ENCODE data around the gene DLD.

DLD gene

DNA sequence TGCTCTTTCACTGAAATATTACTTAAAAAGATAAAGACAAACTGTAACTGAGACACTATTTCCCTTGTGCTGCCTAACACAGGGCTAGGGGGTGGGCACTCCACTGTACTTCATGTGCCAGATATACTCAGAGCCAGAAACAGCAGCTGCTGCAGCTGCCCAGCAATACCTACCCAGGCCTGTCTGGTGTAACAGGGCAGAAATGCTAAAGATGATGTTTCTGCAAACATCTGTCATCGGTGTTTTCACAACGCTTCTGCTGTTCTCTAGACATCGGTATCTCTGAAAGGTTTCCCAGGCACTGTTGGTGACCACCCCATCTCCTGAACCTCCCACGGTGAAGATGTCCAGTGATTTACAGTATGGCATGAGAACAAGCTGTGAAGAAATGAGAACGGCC, 69.3 kb downstream of the DLD start:
- no peaks in the 10 kb centered on the region for H4K20me1 ChIP-seq (ENCODE audit: insufficient read depth, low read length)
- DNase-seq (no peak), ATAC-seq (ENCODE audit: insufficient read depth, low read depth) (no peak)
- no peak overlapping the region for H3K4me2 ChIP-seq (ENCODE audit: insufficient read depth, low read length)
- no peak overlapping the region for H2AFZ ChIP-seq (ENCODE audit: low read depth, low read length)
- H3K4me1 ChIP-seq (ENCODE audit: insufficient read depth, low read length), result no peaks in the 10 kb centered on the region
- H3K9ac ChIP-seq (ENCODE audit: low read depth, low read length), result no peak overlapping the region
- no peak overlapping the region for H3K27ac ChIP-seq (ENCODE audit: low read length)
- no peak overlapping the region for H3K4me3 ChIP-seq (ENCODE audit: low read depth in 1 of 2, low read length in 2 of 2)
- no peaks in the 10 kb centered on the region for H3K36me3 ChIP-seq (ENCODE audit: insufficient read depth, low read length)
- no peaks in the 10 kb centered on the region for H3K79me2 ChIP-seq (ENCODE audit: insufficient read depth, low read length)
- no peaks in the 10 kb centered on the region for H3K9me3 ChIP-seq (ENCODE audit: insufficient read depth, low read length, severe bottlenecking)
- peaks cover 18% of the 10 kb centered on the region for H3K27me3 ChIP-seq (ENCODE audit: insufficient read depth, low read length, poor library complexity)
- TF ChIP-seq, protein P1, sequence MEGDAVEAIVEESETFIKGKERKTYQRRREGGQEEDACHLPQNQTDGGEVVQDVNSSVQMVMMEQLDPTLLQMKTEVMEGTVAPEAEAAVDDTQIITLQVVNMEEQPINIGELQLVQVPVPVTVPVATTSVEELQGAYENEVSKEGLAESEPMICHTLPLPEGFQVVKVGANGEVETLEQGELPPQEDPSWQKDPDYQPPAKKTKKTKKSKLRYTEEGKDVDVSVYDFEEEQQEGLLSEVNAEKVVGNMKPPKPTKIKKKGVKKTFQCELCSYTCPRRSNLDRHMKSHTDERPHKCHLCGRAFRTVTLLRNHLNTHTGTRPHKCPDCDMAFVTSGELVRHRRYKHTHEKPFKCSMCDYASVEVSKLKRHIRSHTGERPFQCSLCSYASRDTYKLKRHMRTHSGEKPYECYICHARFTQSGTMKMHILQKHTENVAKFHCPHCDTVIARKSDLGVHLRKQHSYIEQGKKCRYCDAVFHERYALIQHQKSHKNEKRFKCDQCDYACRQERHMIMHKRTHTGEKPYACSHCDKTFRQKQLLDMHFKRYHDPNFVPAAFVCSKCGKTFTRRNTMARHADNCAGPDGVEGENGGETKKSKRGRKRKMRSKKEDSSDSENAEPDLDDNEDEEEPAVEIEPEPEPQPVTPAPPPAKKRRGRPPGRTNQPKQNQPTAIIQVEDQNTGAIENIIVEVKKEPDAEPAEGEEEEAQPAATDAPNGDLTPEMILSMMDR (IDR thresholded peaks at IDR 0.05; ENCODE audit: borderline replicate concordance, extremely low read depth, low read length, poor library complexity, severe bottlenecking), result no peak
- TF ChIP-seq EZH2 (IDR thresholded peaks at IDR 0.05; ENCODE audit: borderline replicate concordance, low read depth, low read length, severe bottlenecking), result no peak

DNA sequence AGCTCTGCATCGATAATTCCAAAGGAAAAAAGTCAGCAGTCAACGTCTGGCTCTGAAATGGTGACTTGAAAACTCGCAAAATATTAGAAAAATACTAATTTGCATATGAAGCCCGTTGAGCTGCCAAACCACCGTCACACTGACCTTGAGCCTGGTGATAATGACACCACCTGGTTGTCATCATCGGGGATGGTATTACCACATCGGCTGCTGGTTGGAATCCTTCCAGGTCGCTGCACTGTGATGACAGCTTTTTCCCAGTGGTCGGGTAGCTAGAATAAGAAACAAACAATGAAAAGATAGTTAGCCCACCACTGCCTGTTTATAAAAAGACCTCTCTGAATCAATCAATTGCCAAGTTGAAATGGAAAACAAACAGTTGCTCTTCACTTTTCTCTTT, 70.4 kb downstream of the DLD start:
- no peaks in the 10 kb centered on the region for H4K20me1 ChIP-seq (ENCODE audit: insufficient read depth, low read length)
- H3K4me3 ChIP-seq (ENCODE audit: low read depth in 1 of 2, low read length in 2 of 2), result no peak overlapping the region
- TF ChIP-seq, protein P1 (IDR thresholded peaks at IDR 0.05; ENCODE audit: borderline replicate concordance, extremely low read depth, low read length, poor library complexity, severe bottlenecking), result no peak
- TF ChIP-seq EZH2 (IDR thresholded peaks at IDR 0.05; ENCODE audit: borderline replicate concordance, low read depth, low read length, severe bottlenecking), result no peak
- no peak overlapping the region for H2AFZ ChIP-seq (ENCODE audit: low read depth, low read length)
- H3K79me2 ChIP-seq (ENCODE audit: insufficient read depth, low read length), result no peaks in the 10 kb centered on the region
- no peaks in the 10 kb centered on the region for H3K9me3 ChIP-seq (ENCODE audit: insufficient read depth, low read length, severe bottlenecking)
- ATAC-seq (ENCODE audit: insufficient read depth, low read depth) (no peak), DNase-seq (no peak)
- H3K9ac ChIP-seq (ENCODE audit: low read depth, low read length), result no peak overlapping the region
- H3K27ac ChIP-seq (ENCODE audit: low read length), result no peak overlapping the region
- H3K36me3 ChIP-seq (ENCODE audit: insufficient read depth, low read length), result no peaks in the 10 kb centered on the region
- peaks cover 18% of the 10 kb centered on the region for H3K27me3 ChIP-seq (ENCODE audit: insufficient read depth, low read length, poor library complexity)
- H3K4me2 ChIP-seq (ENCODE audit: insufficient read depth, low read length), result no peak overlapping the region
- no peaks in the 10 kb centered on the region for H3K4me1 ChIP-seq (ENCODE audit: insufficient read depth, low read length)

DNA sequence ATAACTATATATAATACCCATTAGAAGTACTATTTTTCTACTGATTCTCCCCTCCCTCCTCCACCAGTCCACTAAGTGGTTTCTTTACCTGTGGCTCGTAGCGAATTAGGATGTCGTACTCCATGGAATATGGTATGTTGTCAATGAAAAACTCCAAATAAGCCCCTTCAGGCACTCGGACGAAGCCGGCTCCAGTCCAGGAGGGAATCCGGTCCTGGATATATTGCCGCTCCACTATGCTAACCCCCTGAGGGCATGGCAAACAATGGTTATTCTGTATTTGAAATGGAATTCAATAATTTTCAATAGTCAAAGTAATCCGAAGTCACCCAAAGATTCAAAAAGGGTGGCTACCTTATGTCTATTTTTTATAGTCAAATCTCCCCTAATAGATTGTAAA, 71.8 kb downstream of the DLD start:
- DNase-seq (no peak), ATAC-seq (ENCODE audit: insufficient read depth, low read depth) (no peak)
- Histone ChIP-seq H3K79me2 (ENCODE audit: insufficient read depth, low read length) (no peaks in the 10 kb centered on the region), H3K36me3 (ENCODE audit: insufficient read depth, low read length) (no peaks in the 10 kb centered on the region), H3K9ac (ENCODE audit: low read depth, low read length) (no peak overlapping the region), H3K27ac (ENCODE audit: low read length) (no peak overlapping the region), H3K4me1 (ENCODE audit: insufficient read depth, low read length) (no peaks in the 10 kb centered on the region), H3K4me3 (ENCODE audit: low read depth in 1 of 2, low read length in 2 of 2) (no peak overlapping the region), H3K4me2 (ENCODE audit: insufficient read depth, low read length) (no peak overlapping the region), H3K9me3 (ENCODE audit: insufficient read depth, low read length, severe bottlenecking) (no peaks in the 10 kb centered on the region), H4K20me1 (ENCODE audit: insufficient read depth, low read length) (no peaks in the 10 kb centered on the region), H3K27me3 (ENCODE audit: insufficient read depth, low read length, poor library complexity) (peaks cover 16% of the 10 kb centered on the region), H2AFZ (ENCODE audit: low read depth, low read length) (no peak overlapping the region)
- TF ChIP-seq EZH2 (IDR thresholded peaks at IDR 0.05; ENCODE audit: borderline replicate concordance, low read depth, low read length, severe bottlenecking), result no peak
- TF ChIP-seq, protein P1 (IDR thresholded peaks at IDR 0.05; ENCODE audit: borderline replicate concordance, extremely low read depth, low read length, poor library complexity, severe bottlenecking), result no peak

DNA sequence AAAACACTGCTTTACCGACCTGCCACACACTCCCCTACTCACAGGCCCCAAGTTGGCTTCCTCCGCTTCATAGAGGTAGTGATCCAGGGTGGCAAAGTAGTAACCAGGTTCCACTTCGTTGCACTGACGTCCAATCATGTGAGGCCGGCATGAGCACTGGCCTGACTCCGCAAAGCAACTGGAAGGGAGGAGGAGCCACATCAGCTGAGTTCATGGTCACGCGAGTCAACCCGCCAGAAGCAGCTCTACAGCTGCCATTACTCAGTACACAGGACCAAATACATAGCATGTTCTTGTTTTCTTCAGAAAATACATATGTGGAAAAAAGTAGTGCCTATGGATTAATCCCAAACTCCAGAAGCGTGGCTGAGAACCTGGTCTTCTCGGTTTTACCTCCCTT, 73.5 kb downstream of the DLD start:
- H3K36me3 ChIP-seq (ENCODE audit: insufficient read depth, low read length), result no peaks in the 10 kb centered on the region
- no peak for TF ChIP-seq EZH2 (IDR thresholded peaks at IDR 0.05; ENCODE audit: borderline replicate concordance, low read depth, low read length, severe bottlenecking)
- TF ChIP-seq, protein P1 (IDR thresholded peaks at IDR 0.05; ENCODE audit: borderline replicate concordance, extremely low read depth, low read length, poor library complexity, severe bottlenecking), result no peak
- H3K4me1 ChIP-seq (ENCODE audit: insufficient read depth, low read length), result no peaks in the 10 kb centered on the region
- no peak overlapping the region for H3K27ac ChIP-seq (ENCODE audit: low read length)
- no peak overlapping the region for H3K9ac ChIP-seq (ENCODE audit: low read depth, low read length)
- H3K27me3 ChIP-seq (ENCODE audit: insufficient read depth, low read length, poor library complexity), result peaks cover 11% of the 10 kb centered on the region
- H3K4me3 ChIP-seq (ENCODE audit: low read depth in 1 of 2, low read length in 2 of 2), result no peak overlapping the region
- no peak for ATAC-seq (ENCODE audit: insufficient read depth, low read depth)
- no peak overlapping the region for H2AFZ ChIP-seq (ENCODE audit: low read depth, low read length)
- no peak overlapping the region for H3K4me2 ChIP-seq (ENCODE audit: insufficient read depth, low read length)
- no peak for DNase-seq
- no peaks in the 10 kb centered on the region for H4K20me1 ChIP-seq (ENCODE audit: insufficient read depth, low read length)
- H3K79me2 ChIP-seq (ENCODE audit: insufficient read depth, low read length), result no peaks in the 10 kb centered on the region
- no peaks in the 10 kb centered on the region for H3K9me3 ChIP-seq (ENCODE audit: insufficient read depth, low read length, severe bottlenecking)

All from DND-41 (cell line).